H1 (cell line): ENCODE measurements around the gene ZNF70. TPM values are rescaled to one million over a fixed set of nuclear protein-coding genes. Genes with fewer than 3 reads are reported as not detected.
"Not testable (repeated sequence)": the region's sequence is repeated elsewhere in the genome, so short reads cannot be mapped to it uniquely, and the experiment has no call there.

Experiments
- CTCF ChIA-PET: fragments of 300-600 bp; sonication (Branson Sonifier 250); formaldehyde crosslinking; loops from one replicate; lab custom pipeline; 2021; ENCODE audit not compliant: partially characterized antibody; lab: Charles Lee
- POLR2A ChIA-PET: fragments of 300-600 bp; sonication (Branson Sonifier 250); formaldehyde crosslinking; loops from one replicate; lab custom pipeline; 2021; ENCODE audit warnings: inconsistent platforms; ENCODE audit not compliant: partially characterized antibody; lab: Charles Lee
- DNase-seq, 2 experiments: peaks; one replicate each; pipeline versions ENCODE4 v3.0.0 to v3.0.0-alpha.2; 2010 to 2022; ENCODE audit warnings: low spot score in 2 of 2, low read depth in 1 of 2, mixed read lengths in 1 of 2
- FAIRE-seq: peaks from 2 replicates; lab custom pipeline; 2011; peaks lifted over from hg19 to GRCh38; lab: Jason Lieb, UNC
- H2AFZ ChIP-seq: 2 replicates; pipeline ENCODE4 v1.8.1; 2012; ENCODE audit warnings: low read length, inconsistent platforms
- H2AK5ac ChIP-seq: 2 replicates; pipeline ENCODE4 v1.6.1; 2013; ENCODE audit warnings: low read depth, low read length
- H2BK120ac ChIP-seq: replicated peaks from 2 replicates; pipeline ENCODE3; 2013; ENCODE audit warnings: low read depth, low read length, inconsistent platforms
- H2BK12ac ChIP-seq: 2 replicates; pipeline ENCODE4 v1.6.1; 2013; ENCODE audit warnings: low read depth, low read length
- H2BK15ac ChIP-seq: 2 replicates; pipeline ENCODE4 v1.6.1; 2013; ENCODE audit warnings: low read length
- H2BK20ac ChIP-seq: 2 replicates; pipeline ENCODE4 v1.6.1; 2013; ENCODE audit warnings: low read length
- H2BK5ac ChIP-seq: 2 replicates; pipeline ENCODE4 v1.6.1; 2013; ENCODE audit warnings: low read depth, low read length
- H3K14ac ChIP-seq: 2 replicates; pipeline ENCODE4 v1.6.1; 2013; ENCODE audit warnings: inconsistent platforms; ENCODE audit not compliant: insufficient read length
- H3K18ac ChIP-seq: 2 replicates; pipeline ENCODE4 v1.6.1; 2013; ENCODE audit warnings: low read length; ENCODE audit errors: extremely low read depth
- H3K23ac ChIP-seq: 2 replicates; pipeline ENCODE4 v1.6.1; 2013; ENCODE audit warnings: inconsistent platforms; ENCODE audit not compliant: insufficient read length
- H3K23me2 ChIP-seq: 2 replicates; pipeline ENCODE4 v1.6.1; 2013; ENCODE audit warnings: low read depth, low read length
- H3K27ac ChIP-seq: 2 replicates; pipeline ENCODE4 v1.6.1; 2011; ENCODE audit warnings: low read depth, low read length, inconsistent platforms
- H3K27me3 ChIP-seq, 4 experiments: replicated peaks in 1 of 4; 1 replicate in 1 of 4; 2 replicates in 3 of 4; pipeline versions ENCODE4 v1.6.1 to v1.8.1; 2011 to 2013; ENCODE audit warnings: low read length in 3 of 4, mild to moderate bottlenecking in 3 of 4, inconsistent platforms in 2 of 4, mixed read lengths in 2 of 4, moderate library complexity in 1 of 4; ENCODE audit not compliant: control insufficient read depth in 3 of 4, insufficient read depth in 3 of 4; ENCODE audit errors: extremely low read depth in 1 of 4
- H3K36me3 ChIP-seq, 4 experiments: 2 replicates each; pipeline versions ENCODE4 v1.6.1 to v1.8.1; 2011 to 2013; ENCODE audit warnings: mild to moderate bottlenecking in 4 of 4, low read length in 3 of 4, moderate library complexity in 2 of 4, control low read depth in 1 of 4, inconsistent platforms in 1 of 4; ENCODE audit not compliant: insufficient read depth in 4 of 4, control insufficient read depth in 2 of 4
- H3K4ac ChIP-seq: replicated peaks from 2 replicates; pipeline ENCODE3; 2013; ENCODE audit warnings: low read length, low read depth, mixed read lengths, inconsistent platforms; ENCODE audit not compliant: insufficient read length
- H3K4me1 ChIP-seq, 4 experiments: replicated peaks in 1 of 4; 1 replicate in 1 of 4; 2 replicates in 3 of 4; pipeline versions ENCODE4 v1.6.1 to v1.8.1; 2011 to 2013; ENCODE audit warnings: low read length in 3 of 4, inconsistent platforms in 2 of 4, mixed read lengths in 1 of 4; ENCODE audit not compliant: insufficient read depth in 4 of 4, control insufficient read depth in 3 of 4
- H3K4me2 ChIP-seq, 2 experiments: 2 replicates each; pipeline versions ENCODE4 v1.6.1 to v1.8.1; 2011 to 2013; ENCODE audit warnings: low read depth in 2 of 2, low read length in 2 of 2, control low read depth in 1 of 2, inconsistent platforms in 1 of 2, mild to moderate bottlenecking in 1 of 2; ENCODE audit not compliant: insufficient read depth in 1 of 2
- H3K4me3 ChIP-seq, 4 experiments: fragments of 200-600, 300-600 bp in 1 of 4; sonication (generic), shearing (Covaris generic), sonication (Bioruptor Twin) in 1 of 4; 2 replicates each; pipeline versions ENCODE4 v1.5.1 to v1.8.1; 2011 to 2016; ENCODE audit warnings: low read length in 4 of 4, low read depth in 3 of 4, control low read depth in 2 of 4, inconsistent platforms in 2 of 4, mild to moderate bottlenecking in 2 of 4, mixed read lengths in 1 of 4, moderate library complexity in 1 of 4; ENCODE audit not compliant: insufficient read depth in 2 of 4; ENCODE audit errors: extremely low read depth in 1 of 4
- H3K56ac ChIP-seq: replicated peaks from 2 replicates; pipeline ENCODE3; 2013; ENCODE audit warnings: low read depth, mild to moderate bottlenecking, mixed read lengths, low read length, inconsistent platforms; ENCODE audit not compliant: insufficient read length
- H3K79me1 ChIP-seq: 2 replicates; pipeline ENCODE4 v1.6.1; 2013; ENCODE audit warnings: low read depth, low read length, control low read depth
- H3K79me2 ChIP-seq, 2 experiments: 2 replicates each; pipeline versions ENCODE4 v1.6.1 to v1.8.1; 2012 to 2013; ENCODE audit warnings: low read length in 2 of 2, mild to moderate bottlenecking in 2 of 2, inconsistent platforms in 1 of 2; ENCODE audit not compliant: insufficient read depth in 2 of 2, control insufficient read depth in 1 of 2
- H3K9ac ChIP-seq, 4 experiments: replicated peaks in 1 of 4; 1 replicate in 1 of 4; 2 replicates in 3 of 4; pipeline versions ENCODE4 v1.6.1 to v1.8.1; 2011 to 2013; ENCODE audit warnings: low read depth in 3 of 4, low read length in 3 of 4, control low read depth in 2 of 4, mild to moderate bottlenecking in 2 of 4, moderate library complexity in 2 of 4, inconsistent platforms in 1 of 4; ENCODE audit errors: extremely low read depth in 1 of 4
- H3K9me3 ChIP-seq, 2 experiments: 2 replicates each; pipeline versions ENCODE4 v1.6.1 to v1.8.1; 2012 to 2013; ENCODE audit warnings: mild to moderate bottlenecking in 2 of 2, moderate library complexity in 2 of 2, control low read depth in 1 of 2, inconsistent platforms in 1 of 2, low read depth in 1 of 2, low read length in 1 of 2, mixed read lengths in 1 of 2; ENCODE audit not compliant: insufficient read depth in 2 of 2
- H4K20me1 ChIP-seq, 2 experiments: replicated peaks in 1 of 2; 2 replicates each; pipeline versions ENCODE3 to v1.8.1; 2011 to 2013; ENCODE audit warnings: inconsistent platforms in 2 of 2, low read length in 2 of 2, mild to moderate bottlenecking in 1 of 2; ENCODE audit not compliant: insufficient read depth in 2 of 2, control insufficient read depth in 1 of 2
- H4K5ac ChIP-seq: 2 replicates; pipeline ENCODE4 v1.6.1; 2013; ENCODE audit warnings: low read length, low read depth, mixed read lengths, inconsistent platforms; ENCODE audit not compliant: insufficient read length
- H4K8ac ChIP-seq: 2 replicates; pipeline ENCODE4 v1.8.0; 2013; ENCODE audit warnings: mild to moderate bottlenecking, moderate library complexity, low read length, inconsistent platforms; ENCODE audit not compliant: insufficient read depth; ENCODE audit errors: extremely low read depth
- H4K91ac ChIP-seq: replicated peaks from 2 replicates; pipeline ENCODE3; 2013; ENCODE audit warnings: low read length, mixed read lengths, inconsistent platforms; ENCODE audit not compliant: insufficient read length
- WGBS, 2 experiments: shearing (Covaris generic) in 1 of 2; methylation state at CpG; one replicate each; pipeline versions ENCODE4 v1.1.6 to v1.1.7; 2013 to 2015; ENCODE audit warnings: low lambda C conversion rate in 2 of 2, mixed read lengths in 2 of 2, inconsistent platforms in 1 of 2, low coverage in 1 of 2, missing lambda C conversion rate in 1 of 2; ENCODE audit not compliant: insufficient replicate concordance in 2 of 2, insufficient coverage in 1 of 2, insufficient read length in 1 of 2; ENCODE audit errors: extremely low coverage in 1 of 2, missing lambda C conversion rate in 1 of 2; 5-methylcytosine and 5-hydroxymethylcytosine counted together
- polyA plus RNA-seq, 7 experiments: library from polyadenylated mRNA; depleted of rRNA in 3 of 7; stranded (reverse) in 5 of 7; unstranded in 2 of 7; fragments of >200 nt in 5 of 7; fragments of 200-250 nt in 2 of 7; gene quantifications; 1 replicate in 5 of 7; 2 replicates in 1 of 7; 4 replicates in 1 of 7; pipeline versions ENCODE4 v1.2.1 to v1.2.3, GENCODE V29; 2011 to 2013; ENCODE audit warnings: missing spikeins in 2 of 7, mixed read lengths in 2 of 7
- total RNA-seq: library from RNA; stranded (reverse); fragmentation: NEBNext Ultra II Directional; extraction: Animal tissue kit (Norgen Biotek cat#: 25700); gene quantifications from 2 replicates; pipeline ENCODE4 v1.2.1, GENCODE V29; 2021

ZNF70 gene
- total and polyA plus RNA-seq, 2 of the 8 experiments (the other 6 are each of a cell fraction or from before 2014, with no cell fraction given): 1.1 to 2.6 TPM

- not testable (repeated sequence) for H4K8ac ChIP-seq, H2BK20ac ChIP-seq, H3K4ac ChIP-seq, H2BK120ac ChIP-seq, DNase-seq, H3K79me2 ChIP-seq, H3K23me2 ChIP-seq, H3K18ac ChIP-seq, H3K36me3 ChIP-seq, H2BK12ac ChIP-seq, H3K79me1 ChIP-seq, H4K20me1 ChIP-seq, H3K14ac ChIP-seq, H4K5ac ChIP-seq, H3K56ac ChIP-seq, H3K4me3 ChIP-seq, H4K91ac ChIP-seq, H3K27me3 ChIP-seq, H3K4me1 ChIP-seq, H3K9me3 ChIP-seq, H3K4me2 ChIP-seq, FAIRE-seq, H2BK5ac ChIP-seq, H2AK5ac ChIP-seq, H3K9ac ChIP-seq, H3K23ac ChIP-seq, H2BK15ac ChIP-seq, H3K27ac ChIP-seq, H2AFZ ChIP-seq
- CTCF ChIA-PET: interaction anchor here (0.9 to 1.4 kb wide), 4 partner anchors 10 to 121 kb away, joined by 3 to 6 read pairs (median 4); no protein-coding TSS in a partner anchor
- POLR2A ChIA-PET: interaction anchor here (0.9 to 1.0 kb wide), 2 partner anchors 11 to 34 kb away, joined by 3 read pairs; partner anchors contain the start of gene C22orf15
- WGBS, 2 experiments: 89% methylated on average over 4 of the region's 4 CpGs; no CpG with 5 or more reads in 1 of the 2 experiments
Observed at GRCh38 chr22:23728108-23728507, 22.8 kb downstream of the ZNF70 start.
